Cortex of kidney (tissue), 1 donor: ENCODE results near the gene KRTAP10-1.

Source experiments
- DNase-seq: peaks from one replicate; lab custom pipeline; 2025; lab: John Stamatoyannopoulos, UW

Gene KRTAP10-1

DNA sequence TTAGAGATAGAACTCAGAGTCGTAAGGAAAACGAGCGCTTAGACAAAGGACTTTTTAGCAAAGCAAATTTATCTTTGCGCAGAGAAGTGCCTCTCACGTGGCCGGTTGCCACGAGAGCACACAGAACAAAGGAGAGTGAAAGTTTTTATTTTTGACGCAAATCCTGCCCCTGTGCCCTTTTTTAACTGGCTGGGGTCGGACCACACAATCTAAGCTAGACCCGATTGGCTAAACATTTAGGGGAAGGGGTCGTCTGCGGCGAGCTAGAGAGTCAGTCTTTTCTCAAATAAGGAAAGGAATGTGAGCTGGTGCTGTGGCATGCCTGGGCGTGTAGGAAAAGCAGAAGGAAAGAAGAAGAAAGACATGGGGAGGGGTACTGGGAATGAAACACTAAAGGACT lies 8.9 kb upstream of the KRTAP10-1 start:
- no peak for DNase-seq

DNA sequence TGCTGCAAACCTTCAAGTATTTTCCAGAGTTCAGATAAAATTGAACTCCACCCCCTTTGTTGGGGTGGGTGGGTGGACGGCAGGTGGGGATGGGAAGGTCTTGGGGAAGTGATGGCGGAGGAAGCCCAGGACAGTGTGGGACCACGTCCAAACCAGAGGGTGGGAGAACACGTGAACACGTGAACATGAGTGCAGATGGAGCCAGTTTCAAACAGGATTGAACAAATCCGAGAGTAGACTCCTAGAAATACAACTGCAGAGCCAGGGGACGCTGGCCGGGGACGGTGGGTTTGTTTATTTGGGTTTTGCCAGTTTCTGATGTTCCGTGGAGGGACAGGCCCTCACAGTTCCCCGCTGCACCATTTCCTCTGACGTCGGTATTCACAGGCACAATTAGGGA lies 8.4 kb upstream of the KRTAP10-1 start:
- DNase-seq = no peak

DNA sequence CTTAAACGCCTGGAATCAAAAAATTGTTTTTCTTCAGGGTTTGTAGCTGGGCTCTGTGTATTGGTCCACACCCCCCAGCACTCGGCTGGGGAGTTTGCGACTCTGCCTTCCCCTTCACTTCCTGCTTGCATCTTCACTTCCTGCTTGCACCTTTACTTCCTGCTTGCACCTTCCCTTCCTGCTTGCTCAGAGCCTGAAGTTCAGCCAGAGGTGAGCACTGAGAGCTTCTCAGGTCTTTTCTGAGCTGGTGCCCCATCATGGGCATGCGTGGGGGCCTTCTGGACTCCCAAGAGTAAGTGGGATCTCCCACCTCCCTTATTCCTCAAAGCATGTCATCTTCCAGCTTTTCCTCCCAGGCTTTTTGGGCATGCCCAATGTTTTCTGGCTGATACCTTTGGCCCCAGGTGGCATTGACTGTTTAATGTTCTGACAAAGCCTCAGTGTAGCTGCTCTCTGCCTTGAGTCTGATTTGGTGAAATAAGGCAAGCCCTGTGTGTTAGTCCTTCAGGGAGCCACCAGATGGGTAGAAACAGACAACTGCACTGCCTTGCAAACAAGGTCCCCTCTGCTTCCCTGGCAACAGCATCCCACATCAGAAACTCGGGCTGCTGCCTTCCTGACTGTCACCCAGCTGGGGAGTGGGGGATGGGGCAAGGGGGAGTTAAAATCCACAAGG lies 7.8 kb upstream of the KRTAP10-1 start:
- DNase-seq = no peak

DNA sequence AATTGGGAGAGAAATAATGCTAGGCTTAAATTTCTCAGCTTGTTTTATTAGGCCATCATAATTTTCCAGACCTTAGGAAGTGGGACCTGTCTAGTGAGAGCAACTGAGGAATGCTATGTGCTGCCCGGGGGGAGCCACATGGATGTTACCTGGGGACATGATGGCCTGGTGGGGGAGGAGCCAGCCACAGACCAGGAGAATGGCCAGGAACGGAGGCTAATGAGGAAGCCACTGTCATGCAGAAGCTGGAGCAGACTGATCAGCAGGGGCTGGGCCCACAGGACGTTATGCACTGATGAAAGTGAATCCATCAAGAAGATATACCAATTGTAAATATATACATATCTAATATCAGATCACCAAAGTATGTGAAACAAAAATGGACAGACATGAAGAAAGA lies 4.6 kb upstream of the KRTAP10-1 start:
- no peak for DNase-seq

DNA sequence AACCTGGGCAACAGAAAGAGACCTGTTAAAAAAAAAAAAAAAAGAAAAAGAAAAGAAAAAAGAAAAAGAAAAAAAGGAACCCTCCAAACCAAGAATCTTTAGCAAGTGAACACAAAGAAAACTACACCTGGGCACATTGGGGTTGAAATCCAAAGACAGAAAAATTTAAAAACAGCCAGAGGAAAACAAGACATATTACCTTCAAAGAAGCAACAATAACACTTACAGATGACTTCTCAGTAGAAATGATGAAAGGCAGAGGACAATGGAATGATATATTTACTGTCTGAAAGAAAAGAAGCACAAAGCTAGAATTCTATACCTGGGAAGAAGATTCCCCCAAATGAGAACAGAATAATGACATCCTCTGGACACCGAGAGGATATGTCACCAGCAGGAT lies 2.7 kb upstream of the KRTAP10-1 start:
- no peak for DNase-seq

DNA sequence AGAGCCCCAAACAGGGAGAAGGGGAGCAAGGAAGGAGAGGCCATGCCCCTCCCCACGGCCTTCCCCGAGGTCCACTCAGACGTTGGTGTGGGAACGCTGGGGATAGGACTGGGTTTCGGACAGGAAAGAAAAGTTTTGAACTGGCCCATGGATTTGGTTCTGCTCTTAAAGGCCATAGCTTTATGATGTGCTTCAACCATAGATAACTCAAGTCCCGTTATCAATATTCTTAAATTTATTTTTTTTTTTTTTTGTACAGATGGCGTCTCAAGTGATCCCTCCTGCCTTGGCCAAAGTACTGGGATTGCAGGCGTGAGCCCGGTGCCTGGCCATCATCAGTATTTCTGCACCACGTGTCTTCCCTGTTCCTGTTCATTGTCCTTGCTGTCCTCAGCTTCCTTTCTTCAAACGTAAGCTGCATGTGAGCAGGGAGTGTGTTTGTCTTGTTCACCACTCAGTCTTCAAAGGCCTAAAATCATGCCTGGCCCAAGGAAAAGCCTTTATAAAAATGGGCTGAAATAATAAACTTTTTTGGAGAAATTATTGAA lies 820 bp upstream of the KRTAP10-1 start:
- DNase-seq = no peak

DNA sequence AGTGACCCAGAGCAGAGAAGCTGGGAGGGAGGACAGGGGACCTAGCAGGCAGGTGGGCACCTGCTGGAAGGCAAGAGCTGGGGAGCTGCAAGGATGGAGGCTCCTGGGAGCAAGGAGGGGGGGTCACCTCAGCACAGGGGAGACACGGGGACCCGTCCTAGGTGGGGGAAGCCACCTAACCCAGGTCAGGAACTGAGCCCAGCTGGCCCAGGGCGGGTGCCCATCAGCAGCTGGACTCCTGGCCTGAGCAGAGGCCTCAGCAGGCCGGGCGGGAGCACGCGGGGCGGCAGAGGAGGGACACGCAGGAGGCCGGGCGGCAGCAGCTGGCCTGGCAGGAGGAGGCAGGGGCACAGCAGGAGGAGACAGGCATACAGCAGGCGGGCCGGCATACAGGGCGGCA lies 949 bp downstream of the KRTAP10-1 start:
- DNase-seq = no peak

DNA sequence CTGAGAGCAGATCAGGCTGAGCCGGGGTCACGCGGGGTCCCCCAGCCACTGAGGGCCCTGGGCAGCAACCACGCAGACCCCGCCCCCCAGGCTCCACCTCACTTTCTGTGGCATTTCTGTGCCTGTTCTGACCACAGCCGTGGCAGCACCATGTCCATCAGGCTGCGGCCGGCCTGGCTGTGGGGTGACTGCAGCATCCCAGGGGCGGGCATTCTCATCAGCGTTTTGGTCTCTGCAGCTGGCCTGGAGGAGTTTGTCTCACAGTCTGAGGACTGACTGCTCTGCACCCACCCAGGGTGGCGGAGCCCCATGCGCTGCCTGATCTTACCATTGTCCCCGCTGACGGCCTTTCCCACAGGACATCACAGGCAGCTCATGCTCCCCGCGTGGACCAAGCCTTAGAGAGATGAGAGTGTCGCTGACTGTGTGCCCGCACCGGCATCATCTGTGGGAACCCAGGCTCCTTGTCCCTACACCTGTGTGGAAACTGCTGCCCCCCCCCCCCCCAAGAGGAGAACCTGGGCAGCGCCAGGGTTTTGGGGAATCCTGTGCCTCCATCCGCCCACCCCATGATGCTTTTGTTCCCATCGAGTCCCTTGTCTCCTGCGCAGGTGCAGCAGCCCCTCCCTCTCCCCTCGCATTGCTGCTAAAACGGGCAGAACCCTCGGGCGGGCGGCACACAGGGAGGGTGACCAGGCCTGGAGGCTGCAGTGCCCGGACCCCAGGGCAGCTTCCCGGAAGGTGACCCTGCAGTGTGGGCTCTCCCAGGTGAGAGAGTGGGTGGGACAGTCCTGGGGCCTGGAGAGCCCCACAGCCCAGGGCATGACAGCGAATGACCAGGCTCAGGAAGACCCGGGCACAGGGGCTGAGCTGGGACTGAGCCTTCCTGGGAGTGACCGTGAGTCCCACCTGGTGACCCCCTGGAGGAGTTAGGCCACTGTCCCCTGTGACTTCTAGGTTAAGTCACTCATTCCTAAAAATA lies 1.8 kb downstream of the KRTAP10-1 start:
- no peak for DNase-seq

DNA sequence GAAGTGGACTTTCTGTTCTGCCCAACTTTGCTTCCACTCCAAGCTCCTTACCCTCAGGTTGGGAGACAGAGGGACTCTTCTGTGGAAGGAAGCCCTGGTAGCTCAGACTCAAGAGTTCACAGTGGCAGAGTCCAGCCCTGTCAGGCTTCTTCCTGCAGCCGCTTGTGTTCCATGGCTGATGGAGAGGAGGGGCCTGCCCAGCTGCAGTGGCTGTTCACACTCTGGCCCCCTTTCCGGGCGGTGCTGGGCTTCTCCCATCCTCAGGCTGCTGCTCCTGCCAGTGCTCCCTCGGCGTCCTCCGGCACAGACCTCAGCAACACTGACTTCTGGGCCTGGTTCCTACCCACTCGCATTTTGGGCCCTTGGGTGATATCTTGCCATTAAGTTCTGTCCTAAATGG lies 4.0 kb downstream of the KRTAP10-1 start:
- no peak for DNase-seq

DNA sequence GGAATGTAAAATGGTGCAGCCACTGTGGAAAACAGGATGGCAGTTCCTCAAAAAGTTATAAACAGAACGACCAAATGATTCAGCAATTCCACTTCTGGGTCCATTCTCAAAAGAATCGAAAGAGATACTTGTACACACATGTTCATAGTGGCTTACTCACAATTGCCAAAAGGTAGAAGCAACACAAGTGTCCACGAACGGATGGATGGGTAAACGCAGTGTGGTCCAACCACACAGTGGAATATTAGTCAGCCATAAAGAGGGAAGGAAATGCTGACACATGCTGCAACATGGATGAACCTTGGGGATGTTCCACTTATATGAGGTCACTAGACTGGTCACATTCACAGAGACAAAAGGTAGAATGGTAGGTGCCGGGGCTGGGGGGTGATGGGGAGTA lies 5.3 kb downstream of the KRTAP10-1 start:
- DNase-seq = no peak

DNA sequence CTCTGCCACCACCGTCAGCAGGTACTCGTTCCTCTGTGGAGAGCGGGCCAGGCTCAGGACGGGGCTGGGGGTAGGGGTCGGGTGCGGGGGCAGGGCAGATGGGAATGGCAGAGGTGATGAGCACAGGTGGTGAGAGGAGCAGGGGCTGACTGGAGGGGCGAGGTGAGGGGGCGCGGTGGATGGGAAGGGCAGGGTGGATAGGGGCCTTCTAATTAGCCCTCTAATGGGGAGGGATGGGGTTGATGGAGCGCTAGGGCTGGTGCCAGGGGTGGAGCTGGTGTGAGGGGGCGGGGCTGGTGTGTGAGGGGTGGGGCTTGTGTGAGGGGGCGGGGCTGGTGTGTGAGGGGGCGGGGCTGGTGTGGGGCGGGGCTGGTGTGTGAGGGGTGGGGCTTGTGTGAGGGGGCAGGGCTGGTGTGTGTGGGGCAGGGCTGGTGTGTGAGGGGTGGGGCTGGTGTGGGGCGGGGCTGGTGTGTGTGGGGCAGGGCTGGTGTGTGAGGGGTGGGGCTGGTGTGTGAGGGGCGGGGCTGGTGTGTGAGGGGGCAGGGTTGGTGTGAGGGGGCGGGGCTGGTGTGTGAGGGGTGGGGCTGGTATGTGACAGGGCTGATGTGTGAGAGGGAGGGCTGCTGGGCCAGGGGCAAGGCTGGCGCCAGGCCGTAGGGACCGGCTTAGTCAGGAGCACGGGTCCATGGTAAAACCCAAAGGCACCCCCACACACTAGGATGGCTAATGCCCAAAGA lies 5.9 kb downstream of the KRTAP10-1 start:
- no peak for DNase-seq

DNA sequence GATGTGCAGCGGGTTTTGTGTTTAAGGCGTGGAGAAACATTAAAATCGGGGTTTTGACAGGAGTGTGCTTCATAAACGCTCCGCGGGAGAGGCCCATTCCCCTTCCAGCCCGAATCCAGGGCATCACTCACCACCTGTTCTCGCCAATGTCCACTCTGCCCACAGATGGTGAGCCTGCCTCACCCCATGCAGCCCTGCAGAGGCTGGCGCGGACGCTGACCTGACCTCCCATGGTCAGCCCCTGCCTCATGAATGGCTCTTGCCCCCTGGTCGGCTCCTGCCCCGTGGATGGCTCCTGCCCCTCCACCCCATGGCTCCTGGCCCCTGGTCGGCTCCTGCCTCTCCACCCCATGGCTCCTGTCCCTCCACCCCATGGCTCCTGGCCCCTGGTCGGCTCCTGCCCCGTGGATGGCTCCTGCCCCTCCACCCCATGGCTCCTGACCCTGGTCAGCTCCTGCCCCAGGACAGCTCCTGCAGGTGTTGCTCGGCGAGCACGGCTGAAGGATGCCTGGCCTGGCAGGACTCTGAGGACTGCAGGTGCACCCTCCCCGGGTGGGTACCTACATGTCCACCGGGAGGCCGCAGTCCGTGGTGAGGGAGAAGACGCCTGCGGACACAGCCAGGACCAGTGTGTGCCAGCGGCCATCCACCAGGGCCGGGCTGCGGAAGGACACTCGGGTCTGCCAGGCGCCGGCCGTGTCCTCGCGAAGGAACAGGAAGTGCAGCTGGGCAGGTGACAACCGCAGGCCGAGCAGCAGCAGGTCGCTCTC lies 6.7 kb downstream of the KRTAP10-1 start:
- DNase-seq = no peak

DNA sequence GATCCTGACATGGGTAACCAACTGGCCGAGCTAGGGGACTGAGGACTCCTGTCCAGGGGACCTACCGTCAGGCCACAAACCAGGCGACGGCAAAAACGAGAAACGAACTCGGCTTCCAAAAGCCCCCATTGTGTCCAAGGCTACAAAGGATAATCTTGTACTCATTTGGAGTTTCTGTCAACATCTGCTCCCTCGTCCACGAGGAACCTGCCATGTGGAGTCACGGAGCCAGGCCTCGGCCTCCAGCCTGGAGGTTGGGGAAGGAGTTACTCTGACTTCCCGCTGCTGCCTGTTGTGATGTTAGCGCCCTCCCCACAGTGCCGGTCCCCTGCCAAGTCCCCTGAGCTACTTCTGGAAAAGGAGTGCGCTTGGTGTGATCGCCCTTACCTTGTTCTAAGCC lies 7.3 kb downstream of the KRTAP10-1 start:
- DNase-seq = no peak

DNA sequence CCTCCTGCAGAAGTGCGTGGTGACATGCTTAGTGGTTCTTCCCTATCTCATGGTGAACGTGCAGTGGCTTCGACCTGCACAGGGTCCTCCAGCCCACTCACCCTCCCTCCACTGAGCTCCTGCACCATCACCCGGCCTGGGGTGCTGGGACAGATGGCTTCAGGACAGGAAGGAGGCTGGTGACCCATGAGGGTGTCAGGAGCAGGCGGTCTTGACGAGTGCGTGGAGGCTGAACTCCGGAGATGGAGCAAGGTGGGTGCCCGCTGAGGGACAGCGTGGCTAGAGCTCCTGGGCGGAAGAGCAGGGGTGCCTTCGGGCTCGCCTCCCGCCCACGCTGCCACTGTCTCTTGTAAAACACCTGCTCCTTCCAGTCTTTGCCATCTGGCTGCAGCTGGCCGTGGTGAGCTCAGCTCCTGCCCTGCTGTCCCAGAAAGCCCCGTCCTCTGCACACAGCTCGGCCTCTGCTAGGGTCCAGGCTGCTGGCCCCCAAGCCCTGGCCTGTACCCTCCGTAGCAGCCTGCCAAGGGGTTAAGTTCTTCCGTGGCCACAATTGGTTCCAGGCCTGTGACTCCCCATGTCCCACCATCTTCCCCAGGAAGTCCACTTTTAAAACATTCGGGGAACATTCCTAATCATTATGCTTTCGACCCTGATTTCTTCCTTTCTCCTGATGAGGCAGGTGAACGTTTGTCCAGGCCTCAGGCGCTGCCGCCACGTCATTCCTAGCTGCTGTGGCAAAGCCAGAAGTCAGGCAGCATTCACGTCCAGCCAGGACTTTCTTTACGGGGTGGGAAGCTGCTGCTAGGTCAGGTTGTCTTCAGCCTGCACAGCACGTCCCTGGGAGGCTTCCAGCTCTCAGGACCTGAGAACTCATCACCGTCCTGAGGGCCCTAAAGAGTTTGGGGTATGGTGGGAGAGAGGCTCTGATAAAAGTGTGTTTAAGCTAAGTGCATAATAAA lies 8.1 kb downstream of the KRTAP10-1 start:
- DNase-seq = no peak

DNA sequence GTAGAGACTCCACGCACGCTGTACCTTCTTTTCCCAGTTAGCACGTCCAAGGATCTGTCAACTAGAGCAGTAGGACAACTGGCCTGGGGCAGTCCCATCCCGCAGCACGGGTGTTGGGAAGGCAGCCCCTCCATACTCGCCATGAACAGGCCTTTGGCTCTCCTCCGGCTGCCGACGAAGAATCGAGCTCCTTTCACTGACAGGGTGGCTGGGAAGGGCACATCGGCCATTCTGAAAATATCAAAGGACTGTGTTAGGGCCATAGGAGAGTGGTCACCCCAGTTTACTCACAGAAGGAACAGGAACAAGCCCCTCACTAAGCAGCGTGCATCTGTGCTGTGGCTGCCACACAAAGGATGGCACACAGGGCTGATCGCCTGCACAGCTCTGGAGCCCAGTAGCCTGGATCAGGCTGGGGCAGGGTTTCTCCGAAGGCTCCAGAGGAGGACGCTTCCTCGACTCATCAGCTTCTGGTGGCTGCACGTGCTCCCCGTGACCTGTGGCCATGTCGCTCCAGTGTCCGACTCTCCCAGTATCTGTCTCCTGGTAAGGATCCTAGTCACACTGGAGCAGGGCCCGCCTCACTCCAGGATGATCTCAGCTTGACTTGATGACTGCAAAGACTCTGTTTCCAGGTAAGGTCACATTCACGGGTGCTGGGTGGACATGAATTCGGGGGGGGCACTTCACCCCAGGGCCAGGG lies 8.9 kb downstream of the KRTAP10-1 start:
- no peak for DNase-seq

DNA sequence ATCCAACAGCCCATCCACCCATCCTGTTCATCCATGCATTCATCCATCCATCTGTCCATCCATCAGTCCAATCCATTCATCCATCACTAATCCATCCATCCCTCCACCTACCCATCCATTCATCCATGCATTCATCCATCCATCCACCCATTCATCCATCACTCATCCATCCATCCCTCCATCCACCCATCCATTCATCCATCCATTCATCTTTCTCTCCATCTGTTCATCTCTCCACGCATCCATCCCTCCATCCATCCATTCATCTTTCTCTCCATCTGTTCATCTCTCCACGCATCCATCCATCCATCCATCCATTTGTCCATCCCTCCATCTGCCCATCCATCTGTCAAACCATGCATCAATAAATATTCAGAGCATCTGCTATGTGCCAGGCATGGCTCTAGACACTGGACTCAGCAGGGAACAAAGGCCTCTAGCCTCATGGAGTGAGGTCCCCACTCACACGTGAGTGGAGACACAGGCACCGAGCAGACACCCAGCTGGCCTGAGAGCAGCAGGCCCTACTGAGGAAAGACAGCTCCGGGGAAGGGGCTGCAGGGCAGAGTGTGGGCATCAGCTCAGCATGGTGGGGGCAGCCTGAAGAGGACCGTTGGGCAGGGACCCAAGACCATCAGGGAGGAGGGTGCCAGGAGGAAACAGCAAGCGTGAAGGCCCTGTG lies 9.6 kb downstream of the KRTAP10-1 start:
- DNase-seq = no peak

DNA sequence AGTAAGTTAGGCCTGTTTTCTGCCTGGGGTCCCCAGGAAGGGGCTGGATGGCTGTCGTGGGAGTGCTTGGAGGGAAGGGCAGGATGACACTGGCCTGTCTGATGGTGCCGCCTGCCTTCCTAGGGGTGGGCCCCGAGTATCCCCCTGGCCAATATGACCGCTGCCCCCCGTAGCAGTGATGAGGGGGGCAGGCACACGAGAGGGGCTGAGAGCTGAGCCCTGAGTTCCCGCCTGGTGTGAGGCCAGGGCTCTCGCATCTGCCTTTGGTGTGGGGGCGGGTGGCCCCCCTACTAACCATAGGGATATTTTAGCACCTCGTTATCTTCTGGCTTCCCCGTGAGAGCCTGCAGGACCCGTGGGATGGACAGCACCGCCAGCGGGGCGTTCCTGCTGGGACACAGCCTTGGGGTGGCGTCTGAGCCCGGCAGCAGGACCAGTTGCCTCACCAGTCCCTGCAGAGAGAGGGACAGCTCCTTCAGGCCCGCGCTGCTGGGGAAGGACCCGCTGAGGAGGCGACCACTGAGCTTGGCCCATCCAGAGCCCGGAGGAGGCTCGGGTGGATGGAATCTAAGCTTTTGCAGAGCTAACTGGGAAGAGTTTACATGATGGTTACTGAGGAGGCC lies 10.4 kb downstream of the KRTAP10-1 start:
- DNase-seq = no peak

DNA sequence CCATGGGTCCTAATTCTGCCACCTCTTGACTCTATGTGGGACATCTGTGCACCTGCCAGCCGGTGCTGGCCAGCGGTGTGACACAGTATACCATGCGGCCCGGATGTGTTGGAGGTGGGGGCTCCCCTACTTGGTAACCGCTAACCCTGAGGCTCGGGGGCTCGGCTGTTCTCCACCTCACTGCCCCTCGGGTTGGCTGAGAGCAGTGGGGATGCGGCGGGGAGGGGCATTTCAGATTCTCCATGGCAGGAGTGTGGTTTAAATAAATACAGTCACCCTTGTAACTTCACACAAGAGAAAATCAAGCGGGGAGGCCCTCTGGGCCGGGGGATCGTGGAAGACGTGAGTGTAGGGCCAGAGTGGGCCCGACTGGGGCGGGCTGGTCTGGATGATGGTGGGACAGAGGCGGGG lies 11.0 kb downstream of the KRTAP10-1 start:
- no peak for DNase-seq

DNA sequence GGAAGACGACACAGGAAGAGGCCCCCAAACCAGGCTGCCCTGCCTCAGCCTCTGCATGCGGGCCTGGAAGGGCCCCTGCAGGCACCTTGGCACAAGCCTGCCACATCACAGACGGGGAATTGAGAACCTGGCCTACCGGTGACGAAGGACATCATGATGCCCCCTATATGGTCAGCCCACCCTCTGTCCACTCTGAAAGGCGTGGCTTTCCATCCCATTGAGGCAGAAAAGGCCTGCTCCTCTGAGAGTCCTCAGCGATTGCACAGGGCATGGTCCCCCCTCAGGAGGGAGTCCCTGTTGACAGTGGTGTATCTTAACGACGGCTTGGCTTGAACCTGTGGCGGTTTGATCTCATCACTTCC lies 11.4 kb downstream of the KRTAP10-1 start:
- DNase-seq = no peak
